Measurements from ENCODE around the gene HYKK. TPM values are rescaled to one million over a fixed set of nuclear protein-coding genes. Genes with fewer than 3 reads are reported as not detected.

Gene HYKK
- total and polyA plus RNA-seq, 9 of the 15 experiments (the other 6 are each of a cell fraction or from before 2014, with no cell fraction given) = 1.9 to 6.1 (median 4.3) TPM

- TF ChIP-seq ESRRA (IDR thresholded peaks at IDR 0.05; ENCODE audit: borderline replicate concordance, low read depth) (no peak), BCOR (IDR thresholded peaks at IDR 0.05) (no peak), SMARCA4 (IDR thresholded peaks at IDR 0.05) (no peak), ARHGAP35 (IDR thresholded peaks at IDR 0.05; ENCODE audit: partially characterized antibody) (no peak), ARNT (IDR thresholded peaks at IDR 0.05) (no peak), HMBOX1 (IDR thresholded peaks at IDR 0.05) (no peak), CTCFL (IDR thresholded peaks at IDR 0.05; ENCODE audit: borderline replicate concordance, insufficient read depth, low read depth, low read length, poor library complexity, severe bottlenecking) (no peak), ZNF395 (CRISPR knock-in tag; IDR thresholded peaks at IDR 0.05) (no peak), EHMT2 (IDR thresholded peaks at IDR 0.05) (no peak), MXI1 (IDR thresholded peaks at IDR 0.05; ENCODE audit: low read depth, low read length) (no peak), HNRNPLL (IDR thresholded peaks at IDR 0.05; ENCODE audit: low read depth, low read length, poor library complexity, severe bottlenecking) (no peak), RNF2 (IDR thresholded peaks at IDR 0.05) (no peak), EGR1 (conservative IDR thresholded peaks at IDR 0.05) (peak; percentile 43), KLF13 (tag; IDR thresholded peaks at IDR 0.05; ENCODE audit: borderline replicate concordance, low read depth) (0 out of 2 replicates have a peak, but pooled peaks have one; percentile 15), MNT (conservative IDR thresholded peaks at IDR 0.05) (peak; percentile 52 to 69), PRDM10 (IDR thresholded peaks at IDR 0.05; ENCODE audit: partially characterized antibody) (peak; percentile 68), ZNF778 (CRISPR knock-in tag; IDR thresholded peaks at IDR 0.05) (no peak), CBX3 (IDR thresholded peaks at IDR 0.05; ENCODE audit: borderline replicate concordance in 1 of 2, low read length in 2 of 2) (peak in 1 of 2 experiments; percentile 46; a peak in 1 of 3 replicates)
Observed at GRCh38 chr15:78540141-78540870, 32.9 kb downstream of the HYKK start, which contains the start of gene PSMA4 (continued).
